H1 (cell line): Measurements from ENCODE around the gene CHRD. TPM values are rescaled to one million over a fixed set of nuclear protein-coding genes. Genes with fewer than 3 reads are reported as not detected.

Experiments
- CTCF ChIA-PET: fragments of 300-600 bp; sonication (Branson Sonifier 250); formaldehyde crosslinking; loops from one replicate; lab custom pipeline; 2021; ENCODE audit not compliant: partially characterized antibody; lab: Charles Lee
- POLR2A ChIA-PET: fragments of 300-600 bp; sonication (Branson Sonifier 250); formaldehyde crosslinking; loops from one replicate; lab custom pipeline; 2021; ENCODE audit warnings: inconsistent platforms; ENCODE audit not compliant: partially characterized antibody; lab: Charles Lee
- DNase-seq, 2 experiments: peaks; one replicate each; pipeline versions ENCODE4 v3.0.0 to v3.0.0-alpha.2; 2010 to 2022; ENCODE audit warnings: low spot score in 2 of 2, low read depth in 1 of 2, mixed read lengths in 1 of 2
- FAIRE-seq: peaks from 2 replicates; lab custom pipeline; 2011; peaks lifted over from hg19 to GRCh38; lab: Jason Lieb, UNC
- H2AFZ ChIP-seq: 2 replicates; pipeline ENCODE4 v1.8.1; 2012; ENCODE audit warnings: low read length, inconsistent platforms
- H2AK5ac ChIP-seq: 2 replicates; pipeline ENCODE4 v1.6.1; 2013; ENCODE audit warnings: low read depth, low read length
- H2BK120ac ChIP-seq: replicated peaks from 2 replicates; pipeline ENCODE3; 2013; ENCODE audit warnings: low read depth, low read length, inconsistent platforms
- H2BK12ac ChIP-seq: 2 replicates; pipeline ENCODE4 v1.6.1; 2013; ENCODE audit warnings: low read depth, low read length
- H2BK15ac ChIP-seq: 2 replicates; pipeline ENCODE4 v1.6.1; 2013; ENCODE audit warnings: low read length
- H2BK20ac ChIP-seq: 2 replicates; pipeline ENCODE4 v1.6.1; 2013; ENCODE audit warnings: low read length
- H2BK5ac ChIP-seq: 2 replicates; pipeline ENCODE4 v1.6.1; 2013; ENCODE audit warnings: low read depth, low read length
- H3K14ac ChIP-seq: 2 replicates; pipeline ENCODE4 v1.6.1; 2013; ENCODE audit warnings: inconsistent platforms; ENCODE audit not compliant: insufficient read length
- H3K18ac ChIP-seq: 2 replicates; pipeline ENCODE4 v1.6.1; 2013; ENCODE audit warnings: low read length; ENCODE audit errors: extremely low read depth
- H3K23ac ChIP-seq: 2 replicates; pipeline ENCODE4 v1.6.1; 2013; ENCODE audit warnings: inconsistent platforms; ENCODE audit not compliant: insufficient read length
- H3K23me2 ChIP-seq: 2 replicates; pipeline ENCODE4 v1.6.1; 2013; ENCODE audit warnings: low read depth, low read length
- H3K27ac ChIP-seq: 2 replicates; pipeline ENCODE4 v1.6.1; 2011; ENCODE audit warnings: low read depth, low read length, inconsistent platforms
- H3K27me3 ChIP-seq, 4 experiments: replicated peaks in 1 of 4; 1 replicate in 1 of 4; 2 replicates in 3 of 4; pipeline versions ENCODE4 v1.6.1 to v1.8.1; 2011 to 2013; ENCODE audit warnings: low read length in 3 of 4, mild to moderate bottlenecking in 3 of 4, inconsistent platforms in 2 of 4, mixed read lengths in 2 of 4, moderate library complexity in 1 of 4; ENCODE audit not compliant: control insufficient read depth in 3 of 4, insufficient read depth in 3 of 4; ENCODE audit errors: extremely low read depth in 1 of 4
- H3K36me3 ChIP-seq, 4 experiments: 2 replicates each; pipeline versions ENCODE4 v1.6.1 to v1.8.1; 2011 to 2013; ENCODE audit warnings: mild to moderate bottlenecking in 4 of 4, low read length in 3 of 4, moderate library complexity in 2 of 4, control low read depth in 1 of 4, inconsistent platforms in 1 of 4; ENCODE audit not compliant: insufficient read depth in 4 of 4, control insufficient read depth in 2 of 4
- H3K4ac ChIP-seq: replicated peaks from 2 replicates; pipeline ENCODE3; 2013; ENCODE audit warnings: low read length, low read depth, mixed read lengths, inconsistent platforms; ENCODE audit not compliant: insufficient read length
- H3K4me1 ChIP-seq, 4 experiments: replicated peaks in 1 of 4; 1 replicate in 1 of 4; 2 replicates in 3 of 4; pipeline versions ENCODE4 v1.6.1 to v1.8.1; 2011 to 2013; ENCODE audit warnings: low read length in 3 of 4, inconsistent platforms in 2 of 4, mixed read lengths in 1 of 4; ENCODE audit not compliant: insufficient read depth in 4 of 4, control insufficient read depth in 3 of 4
- H3K4me2 ChIP-seq, 2 experiments: 2 replicates each; pipeline versions ENCODE4 v1.6.1 to v1.8.1; 2011 to 2013; ENCODE audit warnings: low read depth in 2 of 2, low read length in 2 of 2, control low read depth in 1 of 2, inconsistent platforms in 1 of 2, mild to moderate bottlenecking in 1 of 2; ENCODE audit not compliant: insufficient read depth in 1 of 2
- H3K4me3 ChIP-seq, 4 experiments: fragments of 200-600, 300-600 bp in 1 of 4; sonication (generic), shearing (Covaris generic), sonication (Bioruptor Twin) in 1 of 4; 2 replicates each; pipeline versions ENCODE4 v1.5.1 to v1.8.1; 2011 to 2016; ENCODE audit warnings: low read length in 4 of 4, low read depth in 3 of 4, control low read depth in 2 of 4, inconsistent platforms in 2 of 4, mild to moderate bottlenecking in 2 of 4, mixed read lengths in 1 of 4, moderate library complexity in 1 of 4; ENCODE audit not compliant: insufficient read depth in 2 of 4; ENCODE audit errors: extremely low read depth in 1 of 4
- H3K56ac ChIP-seq: replicated peaks from 2 replicates; pipeline ENCODE3; 2013; ENCODE audit warnings: low read depth, mild to moderate bottlenecking, mixed read lengths, low read length, inconsistent platforms; ENCODE audit not compliant: insufficient read length
- H3K79me1 ChIP-seq: 2 replicates; pipeline ENCODE4 v1.6.1; 2013; ENCODE audit warnings: low read depth, low read length, control low read depth
- H3K79me2 ChIP-seq, 2 experiments: 2 replicates each; pipeline versions ENCODE4 v1.6.1 to v1.8.1; 2012 to 2013; ENCODE audit warnings: low read length in 2 of 2, mild to moderate bottlenecking in 2 of 2, inconsistent platforms in 1 of 2; ENCODE audit not compliant: insufficient read depth in 2 of 2, control insufficient read depth in 1 of 2
- H3K9ac ChIP-seq, 4 experiments: replicated peaks in 1 of 4; 1 replicate in 1 of 4; 2 replicates in 3 of 4; pipeline versions ENCODE4 v1.6.1 to v1.8.1; 2011 to 2013; ENCODE audit warnings: low read depth in 3 of 4, low read length in 3 of 4, control low read depth in 2 of 4, mild to moderate bottlenecking in 2 of 4, moderate library complexity in 2 of 4, inconsistent platforms in 1 of 4; ENCODE audit errors: extremely low read depth in 1 of 4
- H3K9me3 ChIP-seq, 2 experiments: 2 replicates each; pipeline versions ENCODE4 v1.6.1 to v1.8.1; 2012 to 2013; ENCODE audit warnings: mild to moderate bottlenecking in 2 of 2, moderate library complexity in 2 of 2, control low read depth in 1 of 2, inconsistent platforms in 1 of 2, low read depth in 1 of 2, low read length in 1 of 2, mixed read lengths in 1 of 2; ENCODE audit not compliant: insufficient read depth in 2 of 2
- H4K20me1 ChIP-seq, 2 experiments: replicated peaks in 1 of 2; 2 replicates each; pipeline versions ENCODE3 to v1.8.1; 2011 to 2013; ENCODE audit warnings: inconsistent platforms in 2 of 2, low read length in 2 of 2, mild to moderate bottlenecking in 1 of 2; ENCODE audit not compliant: insufficient read depth in 2 of 2, control insufficient read depth in 1 of 2
- H4K5ac ChIP-seq: 2 replicates; pipeline ENCODE4 v1.6.1; 2013; ENCODE audit warnings: low read length, low read depth, mixed read lengths, inconsistent platforms; ENCODE audit not compliant: insufficient read length
- H4K8ac ChIP-seq: 2 replicates; pipeline ENCODE4 v1.8.0; 2013; ENCODE audit warnings: mild to moderate bottlenecking, moderate library complexity, low read length, inconsistent platforms; ENCODE audit not compliant: insufficient read depth; ENCODE audit errors: extremely low read depth
- H4K91ac ChIP-seq: replicated peaks from 2 replicates; pipeline ENCODE3; 2013; ENCODE audit warnings: low read length, mixed read lengths, inconsistent platforms; ENCODE audit not compliant: insufficient read length
- CBX5 ChIP-seq: fragments of 300-800, 300-1000 bp; sonication (generic); IDR thresholded peaks from 2 replicates; pipeline ENCODE4 v1.7.1; 2016; ENCODE audit warnings: antibody characterized with exemption, low read length, low read depth
- CBX8 ChIP-seq: fragments of 300-800, 300-1000 bp; sonication (generic); IDR thresholded peaks from 2 replicates; pipeline ENCODE4 v1.7.1; 2016; ENCODE audit warnings: low read depth, low read length, borderline replicate concordance
- FOSL1 ChIP-seq: IDR thresholded peaks from 2 replicates; pipeline ENCODE4 v1.6.1; 2011; ENCODE audit warnings: mild to moderate bottlenecking, low read depth, low read length, moderate library complexity; ENCODE audit not compliant: insufficient read depth
- GTF2F1 ChIP-seq: IDR thresholded peaks from 2 replicates; pipeline ENCODE4 v1.6.1; 2012; ENCODE audit warnings: low read depth, low read length, improper control_type of control experiment, borderline replicate concordance
- HDAC6 ChIP-seq: IDR thresholded peaks from one replicate; pipeline ENCODE4 v1.7.1; 2012; ENCODE audit warnings: low read depth, mild to moderate bottlenecking, inconsistent platforms, low read length, moderate library complexity
- JUND ChIP-seq: IDR thresholded peaks from 2 replicates; pipeline ENCODE4 v1.6.1; 2011; ENCODE audit warnings: mild to moderate bottlenecking, improper control_type of control experiment, low read length
- KDM1A ChIP-seq: fragments of 200-600, 300-600 bp; sonication (generic); IDR thresholded peaks from 2 replicates; pipeline ENCODE4 v1.7.1; 2016; ENCODE audit warnings: mild to moderate bottlenecking, low read length, borderline replicate concordance
- KDM5A ChIP-seq: fragments of 200-600 bp; IDR thresholded peaks from 2 replicates; pipeline ENCODE4 v1.7.1; 2012; ENCODE audit warnings: mild to moderate bottlenecking, low read length, inconsistent platforms, mixed read lengths
- RAD21 ChIP-seq, 2 experiments: IDR thresholded peaks in 1 of 2; conservative IDR thresholded peaks in 1 of 2; 2 replicates each; pipeline ENCODE4 v1.6.1; 2011; ENCODE audit warnings: low read depth in 2 of 2, low read length in 2 of 2, improper control_type of control experiment in 1 of 2, inconsistent platforms in 1 of 2, mild to moderate bottlenecking in 1 of 2, moderate library complexity in 1 of 2
- SAP30 ChIP-seq: fragments of 300-600 bp; sonication (generic); IDR thresholded peaks from 2 replicates; pipeline ENCODE4 v1.7.1; 2012; ENCODE audit warnings: low read length, moderate library complexity, mild to moderate bottlenecking, inconsistent platforms; ENCODE audit not compliant: insufficient read depth, insufficient replicate concordance
- SP2 ChIP-seq: IDR thresholded peaks from 2 replicates; pipeline ENCODE4 v1.6.1; 2012; ENCODE audit warnings: mild to moderate bottlenecking, low read length, inconsistent platforms
- TAF1 ChIP-seq: IDR thresholded peaks from 2 replicates; pipeline ENCODE4 v1.6.1; 2011; ENCODE audit warnings: mild to moderate bottlenecking, low read depth, low read length
- TAF7 ChIP-seq: optimal IDR thresholded peaks from 2 replicates; pipeline ENCODE3; 2011; ENCODE audit warnings: low read depth, mild to moderate bottlenecking, inconsistent platforms, low read length, moderate library complexity, borderline replicate concordance
- WGBS, 2 experiments: shearing (Covaris generic) in 1 of 2; methylation state at CpG; one replicate each; pipeline versions ENCODE4 v1.1.6 to v1.1.7; 2013 to 2015; ENCODE audit warnings: low lambda C conversion rate in 2 of 2, mixed read lengths in 2 of 2, inconsistent platforms in 1 of 2, low coverage in 1 of 2, missing lambda C conversion rate in 1 of 2; ENCODE audit not compliant: insufficient replicate concordance in 2 of 2, insufficient coverage in 1 of 2, insufficient read length in 1 of 2; ENCODE audit errors: extremely low coverage in 1 of 2, missing lambda C conversion rate in 1 of 2; 5-methylcytosine and 5-hydroxymethylcytosine counted together
- polyA plus RNA-seq, 7 experiments: library from polyadenylated mRNA; depleted of rRNA in 3 of 7; stranded (reverse) in 5 of 7; unstranded in 2 of 7; fragments of >200 nt in 5 of 7; fragments of 200-250 nt in 2 of 7; gene quantifications; 1 replicate in 5 of 7; 2 replicates in 1 of 7; 4 replicates in 1 of 7; pipeline versions ENCODE4 v1.2.1 to v1.2.3, GENCODE V29; 2011 to 2013; ENCODE audit warnings: missing spikeins in 2 of 7, mixed read lengths in 2 of 7
- total RNA-seq: library from RNA; stranded (reverse); fragmentation: NEBNext Ultra II Directional; extraction: Animal tissue kit (Norgen Biotek cat#: 25700); gene quantifications from 2 replicates; pipeline ENCODE4 v1.2.1, GENCODE V29; 2021

CHRD gene
- total and polyA plus RNA-seq, 2 of the 8 experiments (the other 6 are each of a cell fraction or from before 2014, with no cell fraction given) = 0.62 to 0.86 TPM

DNA sequence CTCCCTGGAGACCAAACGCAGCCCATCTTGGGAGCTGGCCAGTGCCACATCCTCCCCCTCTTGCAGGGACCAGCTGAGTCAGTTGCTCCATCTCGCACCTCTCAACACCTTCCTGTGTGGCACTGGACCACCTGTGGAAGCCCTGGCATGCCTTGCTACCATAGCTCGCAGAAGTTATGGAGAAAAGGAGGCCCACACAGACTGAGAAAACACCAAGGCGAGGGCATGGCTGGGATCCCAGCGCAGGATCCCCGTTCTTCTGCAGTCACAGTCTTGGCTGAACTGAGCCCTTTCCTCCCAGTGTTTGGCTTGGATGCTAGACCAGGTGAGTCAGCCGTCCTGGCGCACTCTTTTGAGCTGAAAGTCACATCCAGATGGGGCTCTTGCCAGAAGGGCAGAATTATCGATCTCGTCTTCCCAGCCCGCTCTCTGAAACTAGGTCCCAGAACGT lies 46.9 kb downstream of the CHRD start:
- Histone ChIP-seq H2AK5ac (no peak overlapping the region), H3K36me3 (no peaks in the 10 kb centered on the region), H4K5ac (no peak overlapping the region), H3K23ac (no peak overlapping the region), H3K27ac (no peak overlapping the region), H3K79me2 (no peaks in the 10 kb centered on the region), H3K23me2 (peaks cover 1% of the 10 kb centered on the region; the same call in 1 of the 2 replicates), H3K56ac (no peak overlapping the region), H3K4me2 (no peak overlapping the region), H4K20me1 (no peaks in the 10 kb centered on the region), H3K27me3 (no peaks in the 10 kb centered on the region), H3K9me3 (no peaks in the 10 kb centered on the region; a peak in 1 of 4 replicates), H3K4ac (no peak overlapping the region), H3K18ac (no peak overlapping the region), H2AFZ (no peak overlapping the region)
- no peak for FAIRE-seq
- POLR2A ChIA-PET = no interaction called here
- TF ChIP-seq JUND (no peak), SP2 (no peak), GTF2F1 (no peak), FOSL1 (no peak), TAF1 (no peak), TAF7 (no peak), RAD21 (IDR thresholded peaks at IDR 0.05 in 1 of 2, conservative IDR thresholded peaks at IDR 0.05 in 1 of 2; ENCODE audit: low read depth in 2 of 2, low read length in 2 of 2) (no peak), HDAC6 (no peak), KDM1A (no peak), SAP30 (no peak), CBX8 (no peak), KDM5A (no peak), CBX5 (no peak)
- TF ChIP-seq, all 59 proteins: peak for 0
- no peak overlapping the region for H4K91ac ChIP-seq
- H2BK120ac ChIP-seq = no peak overlapping the region
- H2BK20ac ChIP-seq = no peak overlapping the region
- CTCF ChIA-PET = interaction anchor here (0.7 to 3.8 kb wide), 7 partner anchors 8 to 142 kb away, joined by 3 to 22 read pairs (median 4); no protein-coding TSS in a partner anchor
- H2BK5ac ChIP-seq = no peak overlapping the region
- no peaks in the 10 kb centered on the region for H3K79me1 ChIP-seq
- H3K4me1 ChIP-seq = no peaks in the 10 kb centered on the region
- H2BK15ac ChIP-seq = no peak overlapping the region
- WGBS, 2 experiments = 95% methylated on average over 12 of the region's 12 CpGs; no CpG with 5 or more reads in 1 of the 2 experiments
- H4K8ac ChIP-seq = peak overlapping the region; percentile 28; the same call in 1 of the 2 replicates
- H3K14ac ChIP-seq = no peak overlapping the region
- H3K9ac ChIP-seq = no peak overlapping the region
- no peak overlapping the region for H2BK12ac ChIP-seq
- no peak overlapping the region for H3K4me3 ChIP-seq
- DNase-seq = no peak
